Fibroblast of mammary gland (primary cell): ENCODE measurements around the gene EXT2.

Source experiments
- DNase-seq: peaks from one replicate; pipeline ENCODE4 v3.0.0-alpha.2; 2010; ENCODE audit warnings: low read depth
- H3K4me3 ChIP-seq: 2 replicates; pipeline ENCODE4 v1.5.1; 2011; ENCODE audit warnings: low read depth, mild to moderate bottlenecking, low read length, moderate library complexity; ENCODE audit not compliant: control insufficient read depth
- CTCF ChIP-seq: conservative IDR thresholded peaks from 2 replicates; pipeline ENCODE4 v1.5.1; 2011; ENCODE audit warnings: low read depth, low read length, inconsistent platforms; ENCODE audit not compliant: control insufficient read depth, insufficient read depth

Gene EXT2

DNA sequence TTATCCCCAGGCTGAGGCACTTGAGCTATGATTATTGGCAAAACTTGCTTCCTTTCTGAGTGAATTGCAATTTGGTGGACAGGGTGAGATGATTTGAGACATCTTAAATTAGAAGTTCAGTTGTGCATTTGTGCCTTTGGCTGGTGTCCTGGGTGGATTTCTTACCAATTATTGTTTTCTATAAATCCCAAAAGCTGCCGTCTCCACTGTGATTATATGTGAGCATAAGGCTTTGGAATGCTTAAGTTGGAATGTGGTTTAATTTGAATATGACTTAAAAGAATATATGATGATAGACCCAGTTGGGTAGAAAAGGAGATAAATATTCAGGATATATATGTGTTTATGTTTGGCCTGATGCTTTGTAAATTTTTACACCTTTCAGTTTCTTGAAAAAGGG, 70.0 kb downstream of the EXT2 start:
- no peak for DNase-seq
- TF ChIP-seq CTCF = no peak
- H3K4me3 ChIP-seq = no peak overlapping the region

DNA sequence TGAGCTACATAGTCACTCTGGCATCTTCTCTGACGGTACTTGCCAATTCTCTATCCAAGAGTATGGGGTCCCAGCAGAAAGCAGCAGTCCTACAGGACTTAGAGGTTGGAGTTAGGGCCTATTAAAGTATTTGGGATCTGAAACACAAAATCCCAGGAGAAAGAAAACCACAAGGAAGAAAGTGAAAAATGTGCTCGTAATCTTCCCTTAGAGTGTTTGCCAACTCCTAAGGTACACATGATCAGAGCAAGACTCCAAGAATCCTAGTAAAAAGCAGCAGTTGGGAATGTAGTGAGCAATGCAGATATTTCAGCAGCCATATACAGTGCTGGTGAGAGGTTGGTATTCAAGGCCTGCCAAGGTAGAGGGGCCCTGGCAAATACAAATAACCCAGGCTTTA, 71.6 kb downstream of the EXT2 start:
- DNase-seq = peak; percentile 26
- TF ChIP-seq CTCF = no peak
- no peak overlapping the region for H3K4me3 ChIP-seq

GRCh38 chr11:44171518-44171917, 76.0 kb downstream of the EXT2 start:
- H3K4me3 ChIP-seq = no peak overlapping the region
- no peak for TF ChIP-seq CTCF
- DNase-seq = no peak

DNA sequence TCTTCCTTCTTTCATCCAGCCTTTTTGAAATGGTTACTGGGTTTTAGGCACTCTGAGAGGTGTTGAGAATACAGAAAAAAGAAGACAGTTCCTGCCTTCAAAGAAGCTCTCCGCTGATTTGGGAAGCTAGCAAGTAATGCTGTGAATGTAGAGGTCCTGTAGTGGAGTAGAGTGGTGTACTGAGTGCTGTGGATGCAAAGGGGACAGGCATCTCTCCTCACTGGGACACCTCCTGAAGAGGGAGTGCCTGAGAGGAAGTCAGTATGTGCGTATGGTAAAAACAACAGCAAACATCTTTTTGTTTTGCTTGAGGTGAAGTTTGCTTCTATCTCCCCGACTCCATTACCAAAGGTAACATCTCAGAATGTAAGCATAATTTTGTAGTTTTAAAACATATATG, 77.5 kb downstream of the EXT2 start:
- DNase-seq = no peak
- no peak overlapping the region for H3K4me3 ChIP-seq
- no peak for TF ChIP-seq CTCF

DNA sequence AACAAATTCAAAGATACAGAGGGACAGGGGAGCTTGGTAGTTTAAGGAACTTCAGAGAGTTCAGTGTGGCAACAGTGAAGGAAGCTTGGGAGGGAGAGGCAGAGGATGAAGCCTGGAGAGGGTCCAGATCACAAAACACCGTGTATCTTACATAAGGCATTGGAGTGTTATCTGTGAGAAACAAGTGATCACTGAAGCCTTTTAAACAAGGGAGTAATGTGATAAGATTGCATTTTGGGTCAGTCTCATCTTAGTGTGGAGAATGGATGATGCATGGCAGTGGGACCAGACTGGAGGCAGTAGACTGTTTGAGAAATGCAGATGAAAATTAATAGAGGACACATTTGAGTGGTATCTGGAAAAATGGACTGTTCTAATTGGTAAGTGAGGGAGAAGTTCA, 79.4 kb downstream of the EXT2 start:
- TF ChIP-seq CTCF = no peak
- H3K4me3 ChIP-seq = no peak overlapping the region
- DNase-seq = no peak

- no peak for DNase-seq
These were observed 81.2 kb downstream of the EXT2 start for GRCh38 chr11:44176546-44177213.

More at GRCh38 chr11:44176546-44177213, 81.2 kb downstream of the EXT2 start:
- H3K4me3 ChIP-seq = no peak overlapping the region
- TF ChIP-seq CTCF = no peak
